Mammary epithelial cell (primary cell): ENCODE results near the gene ADAMTS17.

Experiments
- CTCF ChIP-seq, 2 donors: IDR thresholded peaks in 1 of 2; conservative IDR thresholded peaks in 1 of 2; 2 replicates each; pipeline ENCODE4 v1.5.1; 2011 to 2012; ENCODE audit warnings: inconsistent platforms in 2 of 2, low read length in 2 of 2, mild to moderate bottlenecking in 2 of 2, control low read depth in 1 of 2, low read depth in 1 of 2; ENCODE audit not compliant: insufficient read depth in 1 of 2; ENCODE audit errors: extremely low read depth in 1 of 2
- EZH2 ChIP-seq: IDR thresholded peaks from 2 replicates; pipeline ENCODE4 v1.6.1; 2012; ENCODE audit warnings: low read length, inconsistent platforms, borderline replicate concordance

GRCh38 chr15:100191161-100191560 is 150.6 kb downstream of the ADAMTS17 start:
- TF ChIP-seq CTCF (conservative IDR thresholded peaks at IDR 0.05 in 1 of 2, IDR thresholded peaks at IDR 0.05 in 1 of 2; ENCODE audit: extremely low read depth in 1 of 2, insufficient read depth in 1 of 2, low read depth in 1 of 2, low read length in 2 of 2) (no peak), EZH2 (no peak)
